ENCODE results near the gene PLEKHA5. TPM values are rescaled to one million over a fixed set of nuclear protein-coding genes. Genes with fewer than 3 reads are reported as not detected.
"Not testable (repeated sequence)": the region's sequence is repeated elsewhere in the genome, so short reads cannot be mapped to it uniquely, and the experiment has no call there.

Gene PLEKHA5
- total and polyA plus RNA-seq, 7 donors = 0.52 to 3.3 (median 0.80) TPM

DNA sequence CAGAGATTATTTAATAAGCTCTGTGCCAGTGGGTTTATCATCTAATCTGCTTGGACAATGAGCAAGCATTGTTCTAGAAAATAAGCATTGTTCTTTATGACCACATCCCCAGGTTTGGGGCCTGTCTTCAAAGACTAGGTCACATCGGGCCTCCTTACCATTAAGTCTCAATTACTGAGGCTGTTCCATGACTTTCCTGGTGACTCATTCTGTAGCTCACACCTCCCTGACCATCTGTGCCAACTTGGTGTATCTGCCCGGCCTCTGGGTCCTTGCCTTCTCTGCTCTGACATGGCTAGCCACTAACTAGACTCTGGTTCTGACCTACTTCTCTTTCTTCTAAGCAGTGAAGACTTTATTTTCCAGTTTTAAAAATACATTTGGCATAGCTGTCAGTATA lies 44.4 kb upstream of the PLEKHA5 start:
- DNase-seq = no peak
- WGBS, 3 donors = 74 to 84% (median 84%) methylated on average over 2 of the region's 2 CpGs

DNA sequence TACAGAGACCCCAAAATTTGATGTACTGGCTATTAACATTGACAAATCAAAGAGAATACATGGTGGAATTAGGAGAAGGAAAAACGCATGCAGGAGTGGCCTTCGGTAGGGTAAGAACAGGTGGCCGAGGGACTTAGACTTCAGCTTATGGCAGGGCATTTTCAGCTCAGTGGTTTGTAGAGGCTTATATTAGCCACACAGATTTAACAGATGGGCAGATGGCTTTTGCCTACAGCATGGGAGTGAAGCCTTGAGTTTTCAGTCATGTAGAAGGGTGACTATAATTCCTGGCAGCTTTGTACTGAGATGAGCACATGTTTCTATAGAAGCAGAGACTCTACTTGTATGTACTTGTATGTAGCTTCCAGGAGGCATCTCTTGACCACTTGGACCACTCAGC lies 40.9 kb upstream of the PLEKHA5 start:
- Histone ChIP-seq H3K36me3 (ENCODE audit: insufficient read depth in 1 of 2, low read depth in 1 of 2) (no peaks in the 10 kb centered on the region), H3K27ac (no peak overlapping the region), H3K27me3 (ENCODE audit: insufficient read depth in 3 of 3, low read length in 2 of 3) (no peaks in the 10 kb centered on the region), H3K4me1 (no peaks in the 10 kb centered on the region), H3K4me3 (no peak overlapping the region), H3K9me3 (no peaks in the 10 kb centered on the region)
- no peak for DNase-seq
- WGBS, 3 donors = 67 to 78% (median 78%) methylated on average over 3 of the region's 3 CpGs
- ATAC-seq = no peak
- TF ChIP-seq, protein P1, sequence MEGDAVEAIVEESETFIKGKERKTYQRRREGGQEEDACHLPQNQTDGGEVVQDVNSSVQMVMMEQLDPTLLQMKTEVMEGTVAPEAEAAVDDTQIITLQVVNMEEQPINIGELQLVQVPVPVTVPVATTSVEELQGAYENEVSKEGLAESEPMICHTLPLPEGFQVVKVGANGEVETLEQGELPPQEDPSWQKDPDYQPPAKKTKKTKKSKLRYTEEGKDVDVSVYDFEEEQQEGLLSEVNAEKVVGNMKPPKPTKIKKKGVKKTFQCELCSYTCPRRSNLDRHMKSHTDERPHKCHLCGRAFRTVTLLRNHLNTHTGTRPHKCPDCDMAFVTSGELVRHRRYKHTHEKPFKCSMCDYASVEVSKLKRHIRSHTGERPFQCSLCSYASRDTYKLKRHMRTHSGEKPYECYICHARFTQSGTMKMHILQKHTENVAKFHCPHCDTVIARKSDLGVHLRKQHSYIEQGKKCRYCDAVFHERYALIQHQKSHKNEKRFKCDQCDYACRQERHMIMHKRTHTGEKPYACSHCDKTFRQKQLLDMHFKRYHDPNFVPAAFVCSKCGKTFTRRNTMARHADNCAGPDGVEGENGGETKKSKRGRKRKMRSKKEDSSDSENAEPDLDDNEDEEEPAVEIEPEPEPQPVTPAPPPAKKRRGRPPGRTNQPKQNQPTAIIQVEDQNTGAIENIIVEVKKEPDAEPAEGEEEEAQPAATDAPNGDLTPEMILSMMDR (IDR thresholded peaks at IDR 0.05) = no peak
- intact Hi-C loops (cut with DNase I) = no loop called here

More for the DNA sequence above, 44.4 kb upstream of the PLEKHA5 start:
- no peak for ATAC-seq
- Histone ChIP-seq H3K36me3 (ENCODE audit: insufficient read depth in 1 of 2, low read depth in 1 of 2) (no peaks in the 10 kb centered on the region), H3K4me1 (no peaks in the 10 kb centered on the region), H3K27ac (no peak overlapping the region), H3K4me3 (no peak overlapping the region), H3K9me3 (no peaks in the 10 kb centered on the region), H3K27me3 (ENCODE audit: insufficient read depth in 3 of 3, low read length in 2 of 3) (no peaks in the 10 kb centered on the region)
- TF ChIP-seq, protein P1 (IDR thresholded peaks at IDR 0.05) = no peak
- intact Hi-C loops (cut with DNase I) = no loop called here

GRCh38 chr12:19092482-19092881 lies 37.1 kb upstream of the PLEKHA5 start:
- H3K27me3 ChIP-seq (ENCODE audit: insufficient read depth in 3 of 3, low read length in 2 of 3); H3K36me3 ChIP-seq (ENCODE audit: insufficient read depth in 1 of 2, low read depth in 1 of 2); H3K4me3 ChIP-seq; DNase-seq; ATAC-seq; intact Hi-C loops (cut with DNase I); H3K27ac ChIP-seq; H3K9me3 ChIP-seq; H3K4me1 ChIP-seq: not testable (repeated sequence)
- WGBS, 3 donors = 71 to 82% (median 77%) methylated on average over 4 of the region's 4 CpGs

- no peak overlapping the region for H3K4me3 ChIP-seq
- TF ChIP-seq, protein P1 (IDR thresholded peaks at IDR 0.05) = no peak
- H3K4me1 ChIP-seq = no peaks in the 10 kb centered on the region
- ATAC-seq (no peak), DNase-seq (no peak)
- intact Hi-C loops (cut with DNase I) = no loop called here
- H3K9me3 ChIP-seq = no peaks in the 10 kb centered on the region
- H3K27ac ChIP-seq = no peak overlapping the region
- H3K27me3 ChIP-seq (ENCODE audit: insufficient read depth in 3 of 3, low read length in 2 of 3) = no peaks in the 10 kb centered on the region
- 88 to 91% (median 88%) methylated on average over 3 of the region's 3 CpGs for WGBS, 3 donors
- no peaks in the 10 kb centered on the region for H3K36me3 ChIP-seq (ENCODE audit: insufficient read depth in 1 of 2, low read depth in 1 of 2)
Measured at GRCh38 chr12:19093218-19093617, 36.3 kb upstream of the PLEKHA5 start.

GRCh38 chr12:19095331-19095730 lies 34.2 kb upstream of the PLEKHA5 start:
- no peak for ATAC-seq
- Histone ChIP-seq H3K36me3 (ENCODE audit: insufficient read depth in 1 of 2, low read depth in 1 of 2) (no peaks in the 10 kb centered on the region), H3K4me3 (no peak overlapping the region), H3K27me3 (ENCODE audit: insufficient read depth in 3 of 3, low read length in 2 of 3) (no peaks in the 10 kb centered on the region), H3K4me1 (no peaks in the 10 kb centered on the region), H3K27ac (no peak overlapping the region), H3K9me3 (no peaks in the 10 kb centered on the region)
- TF ChIP-seq, protein P1 (IDR thresholded peaks at IDR 0.05) = no peak
- intact Hi-C loops (cut with DNase I) = no loop called here
- 91 to 93% (median 93%) methylated on average over 3 of the region's 3 CpGs for WGBS, 3 donors
- DNase-seq = no peak
